Memory B cell (primary cell): ENCODE data around the gene KLHL29.
A peak's percentile ranks its signal among the peaks of the same experiment; 100 is the strongest.

ENCODE experiments used
- ATAC-seq: fragments of 150-1000 bp; cut with Tn5 transposase; 2 replicates; pipeline ENCODE4 v1.10.0; 2021; ENCODE audit warnings: low read depth, mild to moderate bottlenecking, moderate library complexity
- DNase-seq, 2 donors: peaks; one replicate each; pipeline ENCODE4 v3.0.0; 2022; ENCODE audit warnings: low spot score in 2 of 2
- H3K27ac Mint-ChIP-seq: one replicate; pipeline ENCODE4 v1.8.0; 2022; ENCODE audit warnings: mild to moderate bottlenecking, moderate library complexity, mixed read lengths
- H3K27me3 Mint-ChIP-seq: one replicate; pipeline ENCODE4 v1.8.0; 2022; ENCODE audit warnings: mixed read lengths
- H3K36me3 Mint-ChIP-seq: one replicate; pipeline ENCODE4 v1.8.0; 2022; ENCODE audit warnings: mild to moderate bottlenecking, mixed read lengths
- H3K4me1 Mint-ChIP-seq: one replicate; pipeline ENCODE4 v1.8.0; 2022; ENCODE audit warnings: mixed read lengths
- H3K4me3 Mint-ChIP-seq: one replicate; pipeline ENCODE4 v1.8.0; 2022; ENCODE audit warnings: mild to moderate bottlenecking, moderate library complexity, mixed read lengths
- H3K9me3 Mint-ChIP-seq: one replicate; pipeline ENCODE4 v1.8.0; 2022; ENCODE audit warnings: mixed read lengths

Gene KLHL29

DNA sequence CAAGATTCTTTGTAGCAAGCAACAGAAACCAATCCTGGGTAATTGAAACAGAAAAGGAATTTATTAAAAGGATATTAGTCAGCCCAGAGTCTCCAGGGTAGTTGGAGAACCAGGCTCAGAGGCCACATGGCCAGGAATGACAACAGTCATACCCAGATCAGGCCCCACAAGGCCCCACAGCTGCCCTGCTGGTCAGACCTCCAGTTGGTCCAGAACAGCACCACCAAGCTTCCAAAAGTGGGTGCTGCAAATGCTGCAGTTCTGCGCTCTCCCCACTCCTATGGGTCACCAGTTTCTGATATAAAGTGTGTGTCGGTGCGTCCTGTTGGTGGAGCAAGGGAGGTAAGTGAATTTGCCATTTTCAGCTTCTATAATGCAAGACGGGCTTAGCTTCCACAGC lies 29.9 kb downstream of the KLHL29 start:
- no peak overlapping the region for H3K4me3 Mint-ChIP-seq
- DNase-seq (no peak), ATAC-seq (no peak)
- no peaks in the 10 kb centered on the region for H3K9me3 Mint-ChIP-seq
- no peak overlapping the region for H3K27ac Mint-ChIP-seq
- H3K36me3 Mint-ChIP-seq, result peaks cover 2% of the 10 kb centered on the region
- H3K27me3 Mint-ChIP-seq, result peaks cover 7% of the 10 kb centered on the region
- peaks cover 2% of the 10 kb centered on the region for H3K4me1 Mint-ChIP-seq

DNA sequence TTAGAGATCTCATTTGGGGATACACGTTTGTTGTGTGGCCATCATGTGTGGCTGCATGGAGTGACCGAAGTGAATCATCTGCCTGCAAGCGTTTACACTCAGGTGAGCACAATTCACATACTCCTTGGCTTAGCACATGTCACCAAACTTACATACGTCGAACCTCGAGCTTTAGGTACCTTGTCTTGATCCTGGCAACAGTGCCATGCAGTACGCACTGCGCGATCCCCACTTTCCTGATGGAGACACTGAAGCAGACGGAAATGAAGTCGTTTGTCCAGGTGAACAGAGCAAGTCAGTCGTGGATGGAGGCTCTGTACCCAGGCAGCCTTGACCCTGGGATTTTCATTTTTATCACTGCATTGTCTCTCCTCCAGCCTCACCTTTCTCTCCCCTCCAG lies 32.3 kb downstream of the KLHL29 start:
- H3K9me3 Mint-ChIP-seq, result no peaks in the 10 kb centered on the region
- ATAC-seq (no peak), DNase-seq (no peak)
- no peaks in the 10 kb centered on the region for H3K36me3 Mint-ChIP-seq
- no peak overlapping the region for H3K27ac Mint-ChIP-seq
- H3K27me3 Mint-ChIP-seq, result no peaks in the 10 kb centered on the region
- H3K4me3 Mint-ChIP-seq, result no peak overlapping the region
- no peaks in the 10 kb centered on the region for H3K4me1 Mint-ChIP-seq

DNA sequence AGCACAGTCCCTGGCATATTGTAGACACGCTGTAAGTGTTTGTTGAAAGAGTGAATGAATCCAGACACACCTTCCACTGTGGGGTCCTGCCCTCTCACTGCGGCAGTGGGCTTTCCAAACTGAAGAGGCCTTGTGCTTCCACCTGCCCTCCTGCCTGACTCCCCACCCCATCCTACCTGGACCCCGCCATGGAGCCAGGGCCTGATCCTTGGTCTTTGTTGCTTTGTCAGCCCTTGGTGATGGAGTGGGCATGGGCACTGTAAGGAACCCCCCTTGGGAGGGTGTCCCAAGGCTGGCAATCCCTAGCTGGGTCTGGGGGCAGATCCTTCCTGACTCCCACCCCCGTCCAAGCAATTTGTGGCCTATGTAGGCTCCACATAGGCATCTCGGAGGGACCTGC lies 33.1 kb downstream of the KLHL29 start:
- ATAC-seq (no peak), DNase-seq (no peak)
- H3K27me3 Mint-ChIP-seq, result no peaks in the 10 kb centered on the region
- H3K36me3 Mint-ChIP-seq, result no peaks in the 10 kb centered on the region
- no peaks in the 10 kb centered on the region for H3K4me1 Mint-ChIP-seq
- H3K4me3 Mint-ChIP-seq, result no peak overlapping the region
- no peaks in the 10 kb centered on the region for H3K9me3 Mint-ChIP-seq
- no peak overlapping the region for H3K27ac Mint-ChIP-seq

DNA sequence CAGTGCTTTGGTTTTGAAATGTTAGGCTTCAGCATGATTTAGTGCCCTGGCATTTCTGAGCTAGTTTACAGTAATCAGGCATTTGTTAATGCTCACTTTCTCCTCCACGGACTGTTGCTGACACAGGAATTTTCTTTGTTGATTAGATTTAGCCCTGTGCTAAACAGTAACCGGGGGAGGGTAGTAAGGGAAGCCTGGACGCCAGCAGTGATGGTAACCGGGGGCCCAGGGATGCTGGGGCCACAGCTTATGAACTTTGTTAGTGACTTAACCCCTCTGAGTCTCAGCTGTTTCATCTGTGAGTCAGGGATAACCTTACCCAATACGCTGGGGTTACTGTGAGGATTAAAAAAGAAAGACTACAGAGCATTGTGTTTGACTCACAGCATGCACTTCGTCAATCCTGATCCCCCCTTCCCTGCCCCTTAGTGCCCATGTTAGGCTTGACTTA lies 33.5 kb downstream of the KLHL29 start:
- H3K4me1 Mint-ChIP-seq, result no peaks in the 10 kb centered on the region
- H3K9me3 Mint-ChIP-seq, result no peaks in the 10 kb centered on the region
- no peak overlapping the region for H3K27ac Mint-ChIP-seq
- ATAC-seq (no peak), DNase-seq (no peak)
- H3K4me3 Mint-ChIP-seq, result no peak overlapping the region
- no peaks in the 10 kb centered on the region for H3K36me3 Mint-ChIP-seq
- no peaks in the 10 kb centered on the region for H3K27me3 Mint-ChIP-seq

DNA sequence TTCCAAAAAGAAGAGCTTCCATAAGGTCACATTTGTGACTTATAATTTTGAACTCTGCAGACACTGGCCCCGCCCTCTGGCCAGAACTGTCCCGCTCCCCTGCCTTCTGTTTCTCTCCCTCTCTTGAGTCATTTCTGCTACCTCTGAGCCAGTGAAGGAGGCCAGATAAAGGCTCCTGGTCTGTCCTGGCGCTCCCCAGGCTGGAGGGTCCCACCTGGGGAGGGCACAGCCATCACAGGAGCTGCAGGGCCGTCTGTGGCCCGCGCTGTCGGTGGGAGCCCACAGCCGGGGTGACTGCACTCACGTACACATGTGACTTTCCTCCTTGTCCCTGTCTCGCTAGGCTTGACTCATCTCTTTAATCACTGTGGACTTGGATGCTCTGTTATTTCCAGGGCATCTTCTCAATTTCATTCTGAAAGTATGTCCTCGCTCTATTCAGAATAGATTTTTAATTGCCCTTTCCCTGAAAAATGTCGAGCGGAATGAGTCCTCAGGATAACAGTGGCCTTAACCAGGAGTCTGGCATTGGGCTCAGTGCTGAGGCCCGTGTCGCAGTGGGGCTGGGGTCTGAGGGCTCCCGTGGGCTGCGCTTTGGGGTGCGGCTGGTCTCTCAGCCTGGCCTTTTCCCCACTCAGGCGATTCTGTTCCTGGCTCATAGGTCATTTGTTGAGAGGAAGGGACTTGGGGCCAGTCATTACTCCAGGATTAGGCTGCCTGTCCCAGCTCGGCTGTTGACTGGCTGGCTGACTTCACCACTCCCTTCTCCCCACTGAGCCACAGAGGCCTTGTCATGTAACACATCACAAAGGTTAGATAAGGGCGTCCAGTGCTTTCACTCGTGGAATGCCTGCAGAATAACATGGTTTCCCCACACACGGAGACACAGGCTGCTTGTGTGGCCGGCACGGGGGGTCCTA lies 34.5 kb downstream of the KLHL29 start:
- Mint-ChIP-seq H3K27ac (no peak overlapping the region), H3K4me1 (no peaks in the 10 kb centered on the region), H3K27me3 (peaks cover 2% of the 10 kb centered on the region), H3K36me3 (no peaks in the 10 kb centered on the region), H3K4me3 (no peak overlapping the region), H3K9me3 (no peaks in the 10 kb centered on the region)
- ATAC-seq (no peak), DNase-seq (no peak)

DNA sequence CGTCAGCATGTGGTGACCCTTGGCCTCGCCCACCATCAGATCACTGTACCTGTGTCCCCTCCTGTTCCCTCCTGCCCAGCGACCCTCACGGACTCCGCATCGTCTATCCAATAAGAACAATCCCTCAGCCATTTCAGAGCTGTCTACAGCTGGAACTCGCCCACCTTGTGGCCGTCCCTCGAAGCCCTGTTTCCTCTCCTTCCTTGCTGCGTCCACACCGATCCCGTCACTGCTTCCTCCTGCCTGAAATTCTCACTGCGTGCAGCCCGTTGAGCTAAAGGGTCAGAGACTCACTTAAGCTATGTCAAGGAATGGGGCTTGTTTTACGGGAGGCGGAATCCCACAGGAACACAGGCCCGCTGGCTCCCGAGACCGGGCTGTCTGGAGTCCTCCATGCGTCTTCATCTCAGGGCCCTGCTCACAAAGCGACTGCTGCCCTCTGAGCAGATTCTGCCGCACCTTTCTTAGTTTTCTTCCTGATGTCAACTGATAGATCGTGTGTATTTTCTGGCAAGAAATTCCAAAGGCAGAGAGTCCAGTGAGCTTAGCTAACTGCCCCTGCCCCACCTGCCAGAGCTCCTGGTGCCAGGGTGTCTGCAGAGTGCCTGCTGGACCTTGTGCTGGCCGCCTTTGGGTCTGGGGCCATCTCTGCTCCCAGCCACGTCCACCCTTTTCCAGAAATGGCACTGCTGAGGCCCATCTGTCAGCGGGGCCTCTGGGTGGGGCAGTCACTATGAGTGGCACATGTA lies 35.3 kb downstream of the KLHL29 start:
- DNase-seq (no peak), ATAC-seq (no peak)
- Mint-ChIP-seq H3K27ac (no peak overlapping the region), H3K27me3 (peaks cover 2% of the 10 kb centered on the region), H3K4me3 (no peak overlapping the region), H3K4me1 (no peaks in the 10 kb centered on the region), H3K9me3 (no peaks in the 10 kb centered on the region), H3K36me3 (no peaks in the 10 kb centered on the region)

DNA sequence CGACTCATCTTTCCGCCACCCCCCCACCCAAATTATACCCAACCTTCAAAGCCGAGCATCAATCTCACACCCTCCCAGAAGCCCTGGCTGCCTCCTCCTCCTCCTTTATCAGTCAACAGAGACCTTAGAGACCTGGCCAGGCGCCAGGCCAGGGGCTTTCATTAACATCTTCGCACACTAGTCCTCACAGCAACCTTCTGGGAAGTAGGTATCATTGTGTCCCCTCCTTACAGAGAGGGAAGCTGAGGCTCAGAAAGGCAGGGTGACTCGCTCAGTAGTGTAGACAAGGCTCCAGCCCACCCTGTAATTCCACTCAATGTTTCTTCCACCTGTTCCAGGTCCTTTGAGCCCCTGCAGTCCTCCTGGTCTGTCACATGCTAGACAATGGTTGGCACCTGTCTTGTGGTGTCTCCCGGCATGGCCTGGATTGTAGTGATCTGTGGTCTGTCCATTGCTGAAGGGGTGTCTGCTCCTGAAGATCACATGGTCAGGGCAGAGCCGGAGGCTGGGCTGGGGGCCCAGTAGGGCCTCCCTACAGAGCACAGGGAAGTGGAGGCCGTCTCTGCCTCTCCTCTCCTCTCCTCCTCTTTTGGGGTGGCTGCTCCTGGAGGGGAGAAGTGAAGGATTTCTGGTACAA lies 36.0 kb downstream of the KLHL29 start:
- Mint-ChIP-seq H3K36me3 (no peaks in the 10 kb centered on the region), H3K27me3 (peaks cover 2% of the 10 kb centered on the region), H3K4me1 (no peaks in the 10 kb centered on the region), H3K9me3 (no peaks in the 10 kb centered on the region), H3K27ac (no peak overlapping the region), H3K4me3 (no peak overlapping the region)
- ATAC-seq (no peak), DNase-seq (no peak)

DNA sequence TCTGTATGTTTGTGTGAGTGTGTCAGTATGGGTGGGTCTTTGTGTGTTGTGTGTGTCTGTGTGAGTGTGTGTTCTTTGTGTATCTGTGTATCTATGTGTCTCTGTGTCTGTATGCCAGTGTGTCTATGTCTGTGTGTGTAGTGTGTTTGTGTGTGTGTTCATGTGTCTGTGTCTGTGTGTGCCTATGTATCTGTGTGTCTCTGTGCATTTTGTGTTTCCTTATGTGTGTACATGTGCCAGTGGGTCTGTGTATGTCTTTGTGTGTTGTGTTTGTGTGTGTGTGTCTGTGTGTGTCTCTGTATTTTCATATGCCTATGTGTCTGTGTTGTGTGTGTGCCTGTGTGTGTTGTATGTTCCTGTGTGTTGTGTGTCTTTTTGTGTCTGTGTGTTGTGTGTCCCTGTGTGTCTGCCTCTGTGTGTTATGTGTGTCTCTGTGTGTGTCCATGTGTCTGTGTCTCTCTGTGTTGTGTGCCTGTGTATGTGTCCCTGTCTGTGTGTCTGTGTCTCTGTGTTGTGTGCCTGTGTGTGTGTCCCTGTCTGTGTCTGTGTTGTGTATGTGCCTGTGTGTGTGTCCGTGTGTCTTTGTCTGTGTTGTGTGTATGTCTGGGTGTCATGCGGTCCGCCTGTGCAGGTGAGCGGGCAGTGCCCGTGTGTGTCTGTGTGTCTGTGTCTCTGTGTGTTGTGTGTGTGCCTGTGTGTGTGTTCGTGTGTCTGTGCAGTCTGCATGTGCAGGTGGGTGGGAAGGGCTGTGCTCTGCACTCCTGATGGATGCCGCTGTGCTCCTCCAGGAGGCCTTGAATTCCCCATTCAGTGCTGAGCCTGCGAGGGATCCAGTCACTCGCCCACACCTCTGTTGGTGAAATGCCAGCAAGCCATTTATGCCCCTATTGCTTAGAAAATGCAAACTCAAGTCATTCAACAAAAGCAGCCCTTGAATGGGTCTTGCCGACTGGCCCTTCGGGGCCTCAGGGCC lies 37.4 kb downstream of the KLHL29 start:
- no peaks in the 10 kb centered on the region for H3K9me3 Mint-ChIP-seq
- DNase-seq, result peak in 1 of 2 donors; percentile 5
- H3K4me1 Mint-ChIP-seq, result no peaks in the 10 kb centered on the region
- H3K36me3 Mint-ChIP-seq, result no peaks in the 10 kb centered on the region
- peaks cover 2% of the 10 kb centered on the region for H3K27me3 Mint-ChIP-seq
- no peak overlapping the region for H3K27ac Mint-ChIP-seq
- H3K4me3 Mint-ChIP-seq, result no peak overlapping the region
- ATAC-seq, result no peak

DNA sequence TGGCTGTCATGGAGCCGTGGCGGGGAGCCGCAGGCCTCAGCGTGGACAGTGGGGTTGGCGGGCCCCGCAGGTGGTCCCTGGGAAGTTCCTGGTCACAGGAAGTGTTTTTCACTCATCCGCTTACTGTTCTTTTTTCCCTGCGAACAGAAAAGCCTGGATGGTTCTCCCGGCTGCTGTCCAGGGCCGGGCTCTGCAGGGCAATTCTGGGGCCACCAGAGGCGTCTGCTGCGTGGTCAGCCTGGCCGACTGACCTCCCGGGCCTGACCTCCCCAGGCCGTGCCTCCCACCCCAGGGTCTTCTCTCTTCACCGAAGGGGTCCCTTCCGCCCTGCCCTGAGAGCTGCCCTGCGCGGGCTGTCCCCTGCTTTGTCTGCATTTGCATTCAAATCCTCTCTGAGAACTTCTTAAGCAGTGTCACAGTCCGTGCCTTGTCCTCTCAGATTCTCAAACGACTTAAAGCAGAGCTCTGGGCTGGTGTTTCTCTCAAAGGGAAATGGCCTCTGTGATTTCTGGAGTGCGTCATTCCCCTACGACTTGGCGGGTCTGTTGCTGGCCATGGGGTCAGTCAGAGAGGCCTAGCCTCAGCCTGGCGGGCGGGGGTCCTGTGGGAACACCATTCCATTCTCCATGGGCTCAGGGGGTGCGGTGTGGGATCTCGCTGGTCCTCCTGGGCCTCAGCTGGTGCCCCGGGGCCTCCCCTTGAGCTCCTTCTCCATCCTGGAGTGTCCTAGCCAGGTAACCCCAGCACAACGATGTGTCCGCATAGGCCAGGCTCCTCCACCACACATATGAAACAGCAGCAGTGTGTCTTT lies 38.3 kb downstream of the KLHL29 start:
- H3K9me3 Mint-ChIP-seq, result no peaks in the 10 kb centered on the region
- no peaks in the 10 kb centered on the region for H3K36me3 Mint-ChIP-seq
- no peaks in the 10 kb centered on the region for H3K4me1 Mint-ChIP-seq
- DNase-seq (no peak), ATAC-seq (no peak)
- no peak overlapping the region for H3K4me3 Mint-ChIP-seq
- peaks cover 2% of the 10 kb centered on the region for H3K27me3 Mint-ChIP-seq
- no peak overlapping the region for H3K27ac Mint-ChIP-seq

DNA sequence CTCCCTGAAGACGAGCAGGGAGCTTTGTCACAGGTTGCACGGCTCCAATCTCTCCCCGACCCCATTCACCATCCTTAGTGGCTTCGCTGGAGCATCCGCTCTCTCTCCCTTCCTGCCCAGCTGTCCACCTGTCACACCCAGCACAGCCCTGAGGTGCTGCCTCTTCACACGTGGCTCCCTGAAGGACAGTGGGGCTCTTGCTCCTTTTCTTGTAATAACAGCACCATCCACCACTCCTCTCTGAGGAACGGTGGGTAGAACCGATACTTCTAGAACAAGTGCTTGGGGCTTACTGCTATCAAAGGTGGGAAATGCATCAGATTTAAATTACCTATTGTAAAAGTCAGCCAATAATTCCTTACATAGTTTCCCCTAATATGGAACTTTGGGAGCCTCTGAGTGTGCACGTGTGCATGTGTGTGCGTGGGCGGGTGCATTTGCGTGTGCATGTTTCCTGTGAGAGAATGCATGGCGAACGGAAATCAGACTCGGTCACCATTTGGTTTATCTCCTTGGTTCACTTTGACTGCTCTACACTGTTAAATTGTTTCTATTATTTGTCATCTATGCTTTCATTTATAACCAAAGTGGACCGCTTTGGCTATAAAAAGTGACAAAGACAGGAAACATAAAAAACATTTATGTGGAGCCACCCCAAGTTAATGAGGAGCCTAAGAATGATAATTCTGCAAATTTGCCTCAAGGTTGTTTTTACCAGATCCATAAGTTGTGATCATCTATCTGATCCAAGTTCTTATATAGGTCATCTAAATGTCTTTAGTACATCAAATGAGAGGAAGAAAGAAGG lies 39.1 kb downstream of the KLHL29 start:
- no peaks in the 10 kb centered on the region for H3K4me1 Mint-ChIP-seq
- H3K27ac Mint-ChIP-seq, result no peak overlapping the region
- ATAC-seq (no peak), DNase-seq (no peak)
- H3K9me3 Mint-ChIP-seq, result no peaks in the 10 kb centered on the region
- no peaks in the 10 kb centered on the region for H3K36me3 Mint-ChIP-seq
- H3K4me3 Mint-ChIP-seq, result no peak overlapping the region
- H3K27me3 Mint-ChIP-seq, result peaks cover 2% of the 10 kb centered on the region

DNA sequence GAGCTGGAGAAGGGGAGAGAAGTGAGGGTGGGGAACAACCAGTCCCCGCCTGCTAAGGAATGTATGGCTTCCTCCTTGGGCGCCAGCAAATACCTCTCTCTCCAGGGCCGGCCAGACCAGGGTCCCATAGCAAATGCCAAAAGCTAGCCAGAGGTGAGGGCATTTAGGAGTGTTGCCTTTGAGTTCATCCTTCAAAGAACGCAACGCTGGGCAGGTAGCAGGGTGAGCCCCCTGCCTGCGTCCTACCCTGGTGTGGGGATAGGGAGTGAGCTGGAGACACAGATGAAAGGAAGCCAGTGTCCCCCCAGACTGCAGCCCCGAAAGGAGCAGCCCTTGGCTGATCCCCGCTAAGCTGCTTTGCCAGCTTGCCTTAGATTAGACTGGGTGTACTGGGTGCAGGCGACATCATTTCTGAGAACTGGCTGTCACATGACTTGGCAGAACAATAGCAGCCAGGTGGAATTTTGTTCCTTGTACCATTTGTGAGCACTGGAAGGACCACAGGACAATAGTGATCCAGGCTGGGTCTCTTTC lies 40.4 kb downstream of the KLHL29 start:
- Mint-ChIP-seq H3K4me3 (no peak overlapping the region), H3K4me1 (no peaks in the 10 kb centered on the region), H3K36me3 (no peaks in the 10 kb centered on the region), H3K27ac (no peak overlapping the region), H3K9me3 (no peaks in the 10 kb centered on the region), H3K27me3 (peaks cover 2% of the 10 kb centered on the region)
- no peak for DNase-seq
- ATAC-seq, result no peak

DNA sequence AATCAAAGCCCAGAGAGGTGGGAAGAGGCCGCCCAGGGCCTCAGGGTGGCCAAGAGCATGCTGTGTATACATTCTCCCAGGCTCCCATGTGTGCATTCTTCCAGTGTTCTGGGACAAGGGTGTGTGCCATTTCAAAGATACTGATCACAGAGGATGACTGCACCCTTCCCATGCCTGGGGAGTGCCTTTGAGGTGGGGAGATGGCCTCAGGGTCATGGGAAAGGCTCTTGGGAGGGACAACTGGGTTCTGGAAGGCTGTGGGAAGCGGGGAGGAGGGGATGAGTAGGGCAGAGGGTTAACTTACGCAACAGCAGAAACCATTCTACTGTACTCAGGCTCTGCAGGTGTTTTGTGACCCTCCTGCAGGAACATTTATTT lies 40.9 kb downstream of the KLHL29 start:
- Mint-ChIP-seq H3K9me3 (no peaks in the 10 kb centered on the region), H3K36me3 (no peaks in the 10 kb centered on the region), H3K27ac (no peak overlapping the region), H3K4me1 (no peaks in the 10 kb centered on the region), H3K4me3 (no peak overlapping the region), H3K27me3 (peaks cover 2% of the 10 kb centered on the region)
- no peak for DNase-seq
- no peak for ATAC-seq
